Uterus (tissue), 4 donors: Measurements from ENCODE around the gene CORO7. TPM values are rescaled to one million over a fixed set of nuclear protein-coding genes. Genes with fewer than 3 reads are reported as not detected.

Experiments used
- DNase-seq, 2 donors: peaks; one replicate each; pipeline ENCODE4 v3.0.0-alpha.2; 2019 to 2020
- H3K27ac ChIP-seq, 2 donors: fragments of 200-600 bp; sonication (generic); 1 replicate in 1 of 2; 2 replicates in 1 of 2; pipeline ENCODE4 v1.5.1; 2016 to 2018
- H3K27me3 ChIP-seq, 2 donors: fragments of 200-600 bp; sonication (generic); one replicate each; pipeline ENCODE4 v1.5.1; 2018 to 2019; ENCODE audit warnings: control low read depth in 1 of 2
- H3K36me3 ChIP-seq, 2 donors: fragments of 200-600 bp; sonication (generic); one replicate each; pipeline ENCODE4 v1.5.1; 2019; ENCODE audit warnings: control low read depth in 1 of 2
- H3K4me1 ChIP-seq, 2 donors: fragments of 200-600 bp; sonication (generic); one replicate each; pipeline ENCODE4 v1.5.1; 2018 to 2019; ENCODE audit warnings: control low read depth in 1 of 2
- H3K4me3 ChIP-seq, 2 donors: fragments of 200-600 bp; sonication (generic); 1 replicate in 1 of 2; 2 replicates in 1 of 2; pipeline ENCODE4 v1.5.1; 2018 to 2019; ENCODE audit warnings: mild to moderate bottlenecking in 1 of 2
- H3K9me3 ChIP-seq, 2 donors: fragments of 200-600 bp; sonication (generic); one replicate each; pipeline ENCODE4 v1.5.1; 2019; ENCODE audit warnings: control low read depth in 1 of 2
- CTCF ChIP-seq, 4 experiments: fragments of 200-600 bp in 2 of 4; fragments of 450-650 bp in 2 of 4; sonication (generic) in 2 of 4; IDR thresholded peaks; one replicate each; pipeline ENCODE4 v1.5.1; 2016 to 2019; ENCODE audit warnings: antibody characterized with exemption in 4 of 4, mild to moderate bottlenecking in 2 of 4, moderate library complexity in 1 of 4
- POLR2A ChIP-seq, 2 donors: fragments of 450-650 bp; IDR thresholded peaks; one replicate each; pipeline ENCODE4 v1.6.1; 2016; ENCODE audit warnings: antibody characterized with exemption in 2 of 2, mild to moderate bottlenecking in 1 of 2, moderate library complexity in 1 of 2
- intact Hi-C: fragments of 100-400 bp; cut with DNase I; formaldehyde crosslinking; loops from one replicate; pipeline ENCODE4 v1.15.1; 2023; ENCODE audit warnings: low total_unique reads
- total RNA-seq, 4 donors: library from RNA; depleted of rRNA in 3 of 4; stranded (reverse); fragments of >200 nt in 3 of 4; gene quantifications; one replicate each; pipeline versions ENCODE4 v1.1.0 to v1.2.4, GENCODE V29; 2014 to 2023
- donor health status: DM: yes; HTN: yes; CAD: no.

The CORO7 gene
- total RNA-seq, 4 donors from 2014 or later: 13.8 to 52.1 (median 30.0) TPM

GRCh38 chr16:4318967-4319366, 97.4 kb downstream of the CORO7 start:
- peak overlapping the region; percentile 90 to 96 for H3K27ac ChIP-seq
- no peaks in the 10 kb centered on the region for H3K9me3 ChIP-seq
- intact Hi-C loops: no loop called here
- H3K4me3 ChIP-seq: no peak overlapping the region
- H3K27me3 ChIP-seq: no peaks in the 10 kb centered on the region
- H3K4me1 ChIP-seq: peaks cover 0 to 37% of the 10 kb centered on the region in 2 donors
- TF ChIP-seq POLR2A (IDR thresholded peaks at IDR 0.05): no peak
- TF ChIP-seq CTCF (IDR thresholded peaks at IDR 0.05): no peak
- H3K36me3 ChIP-seq: no peaks in the 10 kb centered on the region
- no peak for DNase-seq

GRCh38 chr16:4318451-4318910, 97.9 kb downstream of the CORO7 start:
- Histone ChIP-seq H3K27me3 (no peaks in the 10 kb centered on the region), H3K4me3 (no peak overlapping the region), H3K27ac (peak overlapping the region; percentile 90 to 96), H3K4me1 (peaks cover 0 to 33% of the 10 kb centered on the region in 2 donors), H3K36me3 (no peaks in the 10 kb centered on the region), H3K9me3 (no peaks in the 10 kb centered on the region)
- TF ChIP-seq POLR2A (IDR thresholded peaks at IDR 0.05) (no peak), CTCF (IDR thresholded peaks at IDR 0.05) (no peak)
- intact Hi-C loops: no loop called here
- DNase-seq: no peak

GRCh38 chr16:4317532-4318450, 98.6 kb downstream of the CORO7 start:
- peak overlapping the region; percentile 90 to 96 for H3K27ac ChIP-seq
- H3K4me3 ChIP-seq: peak overlapping the region in 1 of 2 donors; percentile 63
- no peaks in the 10 kb centered on the region for H3K27me3 ChIP-seq
- intact Hi-C loops: no loop called here
- H3K9me3 ChIP-seq: no peaks in the 10 kb centered on the region
- H3K4me1 ChIP-seq: peaks cover 0 to 33% of the 10 kb centered on the region in 2 donors
- peak; percentile 57 to 70 for DNase-seq
- H3K36me3 ChIP-seq: no peaks in the 10 kb centered on the region
- TF ChIP-seq POLR2A (IDR thresholded peaks at IDR 0.05) (no peak), CTCF (IDR thresholded peaks at IDR 0.05) (no peak)

- DNase-seq: peak in 1 of 2 donors; percentile 67
- H3K27me3 ChIP-seq: no peaks in the 10 kb centered on the region
- no peaks in the 10 kb centered on the region for H3K36me3 ChIP-seq
- no peaks in the 10 kb centered on the region for H3K9me3 ChIP-seq
- H3K4me3 ChIP-seq: peak overlapping the region; percentile 48 to 63
- peak overlapping the region; percentile 90 to 96 for H3K27ac ChIP-seq
- intact Hi-C loops: no loop called here
- H3K4me1 ChIP-seq: peaks cover 0 to 33% of the 10 kb centered on the region in 2 donors
- no peak for TF ChIP-seq CTCF (IDR thresholded peaks at IDR 0.05)
- TF ChIP-seq POLR2A (IDR thresholded peaks at IDR 0.05): no peak
Measured at GRCh38 chr16:4316864-4317531, 99.4 kb downstream of the CORO7 start.
